Neural progenitor cell (in vitro differentiated cells): Measurements from ENCODE around the gene ANKRD6.

Experiments
- CTCF ChIP-seq: fragments of 200-600 bp; sonication (generic); IDR thresholded peaks from 2 replicates; pipeline ENCODE4 v1.5.1; 2017; ENCODE audit warnings: antibody characterized with exemption, mild to moderate bottlenecking
- EZH2 ChIP-seq: fragments of 200-600 bp; sonication (generic); IDR thresholded peaks from 2 replicates; pipeline ENCODE4 v1.6.1; 2017; ENCODE audit warnings: antibody characterized with exemption, mild to moderate bottlenecking, moderate library complexity
- EZH2phosphoT487 ChIP-seq: fragments of 200-600 bp; sonication (generic); IDR thresholded peaks from 2 replicates; pipeline ENCODE4 v1.6.1; 2017; ENCODE audit warnings: antibody characterized with exemption

GRCh38 chr6:89667872-89668556 lies 235.1 kb downstream of the ANKRD6 start:
- no peak for TF ChIP-seq CTCF
- no peak for TF ChIP-seq EZH2phosphoT487
- TF ChIP-seq EZH2 = no peak
